ENCODE measurements around the gene GATA5.

Gene GATA5

DNA sequence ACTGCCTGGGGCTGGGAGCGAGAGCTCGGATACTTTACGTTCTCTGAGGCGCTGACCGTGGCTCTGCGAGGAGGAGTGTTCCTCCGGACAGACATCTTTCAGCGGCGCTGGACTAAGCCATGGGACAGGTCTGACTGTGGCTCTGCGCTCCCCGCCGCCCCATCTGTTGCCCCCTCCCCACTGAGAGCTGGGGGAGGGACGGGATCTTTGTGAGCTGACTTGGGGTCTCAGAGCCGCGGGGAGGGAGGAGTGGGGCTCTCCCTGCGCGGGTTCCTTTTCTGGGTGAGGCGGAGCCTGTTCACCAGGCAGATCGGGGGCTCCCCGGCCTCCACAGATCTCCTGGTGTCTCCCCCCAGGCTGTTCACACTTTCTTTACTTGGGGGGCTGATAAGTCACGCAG lies 11.3 kb upstream of the GATA5 start:
- no peak for FAIRE-seq

DNA sequence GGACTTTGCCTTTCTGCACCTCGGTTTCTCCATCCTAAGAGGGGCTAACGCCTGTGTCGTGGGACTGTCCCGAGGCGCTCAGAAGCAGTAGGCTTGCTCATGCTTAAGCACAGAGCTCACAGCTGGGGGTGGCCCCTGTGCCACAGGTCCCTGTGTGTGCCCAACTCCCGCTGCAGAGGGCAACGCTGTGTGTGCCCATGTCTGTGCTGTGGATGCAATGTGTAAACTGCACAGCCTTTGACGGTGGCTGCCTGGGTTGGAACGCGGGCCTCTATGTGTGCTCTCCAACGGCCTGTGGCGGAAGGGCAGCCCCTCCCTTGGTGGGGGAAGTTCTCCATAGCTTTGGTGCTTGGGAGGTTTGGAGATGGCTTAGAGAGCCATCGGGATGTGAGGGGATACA lies 10.7 kb upstream of the GATA5 start:
- FAIRE-seq = no peak

- FAIRE-seq = no peak
Observed at GRCh38 chr20:62485701-62486089, 9.9 kb upstream of the GATA5 start.

GRCh38 chr20:62485062-62485700 lies 9.4 kb upstream of the GATA5 start:
- no peak for FAIRE-seq

- FAIRE-seq = no peak
Observed at GRCh38 chr20:62484478-62484877, 8.7 kb upstream of the GATA5 start.

DNA sequence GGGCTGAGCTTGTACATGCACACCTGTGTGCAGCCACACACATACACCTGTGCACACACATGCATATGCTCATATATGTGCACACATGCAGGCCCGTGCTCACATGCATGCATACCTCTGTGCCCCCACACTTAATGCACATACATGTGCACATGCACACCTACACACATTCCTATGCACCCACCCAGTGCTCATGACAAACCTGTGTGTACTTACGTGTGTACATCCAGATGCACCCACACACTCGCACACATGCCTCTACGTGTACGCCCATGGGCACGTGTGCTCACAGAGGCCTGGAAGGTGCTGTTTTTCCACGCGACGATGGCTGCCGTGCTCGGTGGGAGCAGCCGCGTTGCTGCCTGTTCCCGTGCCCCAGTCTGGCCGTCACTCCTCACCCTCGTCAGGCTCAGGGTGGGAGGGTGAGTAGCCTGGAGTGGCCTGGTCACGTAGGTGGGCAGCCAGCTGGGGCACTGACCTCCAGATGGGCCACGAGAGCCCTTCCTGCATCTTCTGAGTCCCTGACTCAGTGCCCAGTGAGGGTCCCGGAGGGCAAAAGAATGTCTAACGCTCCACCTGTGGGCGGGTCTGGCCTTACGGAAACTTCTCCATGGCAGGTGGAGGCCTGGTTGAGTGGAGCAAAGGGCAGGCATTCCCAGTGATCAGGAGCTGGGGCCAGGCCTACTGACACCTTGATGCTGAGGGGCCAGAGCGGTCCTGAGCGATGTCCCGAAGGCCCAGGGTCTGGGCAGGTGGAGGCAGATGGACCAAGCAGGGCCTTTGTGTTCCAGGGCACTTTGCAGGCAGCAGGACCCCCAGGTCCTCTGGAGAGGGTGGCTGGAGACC lies 8.0 kb upstream of the GATA5 start:
- FAIRE-seq = no peak

DNA sequence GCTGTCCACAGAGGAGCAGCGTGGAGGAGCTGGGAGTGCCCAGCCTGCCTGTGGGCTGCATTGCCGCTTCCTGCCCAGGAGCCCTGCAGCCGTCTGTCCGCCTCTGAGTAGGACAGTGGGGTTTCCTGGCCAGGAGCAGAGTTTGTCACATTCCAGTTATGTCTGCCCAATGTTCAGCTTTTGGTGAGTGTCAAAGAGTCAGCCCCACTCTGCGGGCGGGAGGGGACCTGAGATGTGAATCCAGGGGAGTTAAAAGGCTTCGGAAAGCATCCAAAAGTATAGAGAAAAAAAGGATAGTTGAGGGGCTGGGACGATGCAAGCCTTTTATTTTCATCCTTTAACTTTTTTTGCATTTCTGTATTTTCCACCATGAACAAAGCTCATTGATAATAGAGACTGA lies 7.2 kb upstream of the GATA5 start:
- no peak for FAIRE-seq

- FAIRE-seq = no peak
Observed at GRCh38 chr20:62482146-62482809, 6.5 kb upstream of the GATA5 start.

DNA sequence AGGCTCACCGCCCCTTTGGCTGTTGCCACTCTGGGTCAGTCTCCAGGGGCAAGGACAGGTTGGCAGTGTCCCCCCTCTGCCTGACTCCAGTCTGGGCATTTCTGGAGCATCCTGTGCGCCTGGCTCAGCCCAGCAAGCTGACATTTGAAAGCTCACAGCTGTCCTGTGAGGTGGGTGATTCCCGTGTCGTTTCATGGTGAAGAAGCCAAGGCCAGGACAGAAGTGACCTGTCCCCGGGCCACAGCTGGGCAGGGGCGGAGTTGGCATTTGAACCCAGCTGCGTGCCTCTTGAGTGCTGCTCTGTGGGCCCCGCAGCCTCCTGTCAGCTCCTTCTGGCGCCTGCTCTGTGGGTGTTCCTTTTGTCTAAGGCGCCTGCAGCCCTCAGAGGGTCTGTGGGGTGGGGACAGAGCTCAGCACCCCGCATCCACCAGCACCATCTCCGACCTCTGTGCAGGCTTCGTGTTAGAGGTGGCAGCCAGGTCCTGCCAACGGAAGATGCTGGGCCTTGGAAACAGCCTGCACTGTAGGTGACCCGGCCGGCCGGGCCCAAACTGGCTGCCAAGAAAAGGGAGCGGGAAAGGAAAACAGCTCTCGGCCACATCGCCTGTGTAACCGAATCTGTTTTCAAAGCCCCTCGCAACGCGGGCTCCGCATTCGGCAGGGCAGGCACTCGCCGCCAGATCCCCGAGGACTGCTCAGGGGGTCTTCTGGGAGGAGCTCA lies 5.8 kb upstream of the GATA5 start:
- FAIRE-seq = no peak

- no peak for FAIRE-seq
Observed at GRCh38 chr20:62480318-62480717, 4.5 kb upstream of the GATA5 start.

GRCh38 chr20:62479656-62480055 lies 3.9 kb upstream of the GATA5 start:
- no peak for FAIRE-seq

DNA sequence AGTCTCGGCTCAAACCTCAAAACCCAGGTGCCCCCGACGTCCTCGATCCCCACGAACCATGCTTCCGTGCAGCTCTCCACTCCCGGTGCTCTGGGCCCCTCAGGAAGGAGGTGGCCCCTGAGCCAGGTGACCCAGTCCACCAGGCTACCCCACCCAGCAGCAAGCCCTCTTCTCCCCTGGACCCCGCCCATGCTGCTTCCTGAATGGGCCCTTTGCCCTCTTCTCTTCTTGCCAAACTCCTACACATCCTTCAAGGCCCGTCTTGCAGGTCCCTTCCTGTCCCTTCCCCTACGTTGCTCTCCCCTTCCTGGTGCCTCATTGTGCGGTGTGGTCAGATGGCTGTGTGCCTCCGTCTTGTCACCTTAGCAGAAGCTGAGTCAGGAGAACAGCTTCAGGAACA lies 3.4 kb upstream of the GATA5 start:
- FAIRE-seq = no peak

DNA sequence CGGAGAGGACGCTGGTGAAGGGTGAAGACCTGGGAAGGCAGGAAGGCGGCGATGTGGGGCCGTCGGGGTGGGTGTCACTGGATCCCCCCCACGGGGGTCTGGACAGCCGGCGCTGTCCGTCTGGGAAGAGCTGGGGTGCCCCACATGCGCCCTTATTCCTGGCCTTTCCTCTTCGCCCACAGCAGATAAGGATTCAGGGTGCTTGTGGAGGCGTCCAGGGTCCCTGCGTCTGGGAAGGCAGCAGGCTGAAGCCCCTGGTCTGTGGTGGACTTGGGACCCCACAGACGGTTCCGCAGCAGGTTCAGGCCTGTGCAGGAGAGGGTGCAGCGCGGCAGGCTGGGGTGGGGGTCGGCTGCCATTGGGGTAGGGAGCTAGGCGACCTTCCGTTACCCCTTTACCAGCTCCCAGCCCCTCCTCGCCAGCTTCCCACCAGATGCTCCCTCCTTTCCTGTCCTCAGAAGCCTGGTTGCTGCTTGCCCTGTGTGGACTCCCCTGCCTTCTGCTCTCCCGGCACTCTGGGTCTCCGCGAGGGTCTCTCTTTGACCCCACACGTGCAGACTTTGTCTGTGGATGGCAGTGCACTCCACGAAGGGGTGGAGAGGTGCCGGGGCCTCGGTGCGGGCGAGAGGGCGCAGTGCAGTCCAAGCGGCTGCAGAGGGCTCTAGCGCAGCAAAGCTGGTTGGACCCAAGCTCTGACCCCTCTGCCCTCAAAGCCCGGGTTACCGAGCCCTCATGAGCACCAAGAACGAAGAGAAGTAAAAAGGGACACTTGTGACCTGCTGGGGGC lies 2.1 kb upstream of the GATA5 start:
- no peak for FAIRE-seq

- FAIRE-seq = no peak
Observed at GRCh38 chr20:62476056-62476838, 452 bp upstream of the GATA5 start.

GRCh38 chr20:62475027-62475771 lies 596 bp downstream of the GATA5 start:
- FAIRE-seq = no peak

DNA sequence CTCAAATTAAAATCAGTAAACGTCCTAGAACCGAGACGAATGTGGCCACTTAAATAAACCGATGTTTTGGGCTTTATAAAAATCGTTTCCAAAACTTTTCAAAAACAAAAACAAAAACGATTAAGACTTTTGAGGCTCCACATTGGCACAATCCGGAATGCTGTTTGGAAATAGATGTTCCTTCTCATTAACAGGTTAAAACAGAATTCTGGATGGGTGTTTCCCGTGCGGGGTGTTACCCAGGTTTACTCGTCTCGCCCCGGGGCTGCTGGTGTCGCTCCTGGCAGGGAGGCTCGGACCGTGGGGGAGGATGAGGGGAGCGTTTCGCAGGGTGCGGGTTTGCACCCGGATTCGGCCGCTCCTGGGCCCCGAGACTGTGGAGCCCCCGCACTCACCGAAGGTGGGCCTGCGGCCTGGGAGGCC lies 1.2 kb downstream of the GATA5 start:
- FAIRE-seq = no peak

DNA sequence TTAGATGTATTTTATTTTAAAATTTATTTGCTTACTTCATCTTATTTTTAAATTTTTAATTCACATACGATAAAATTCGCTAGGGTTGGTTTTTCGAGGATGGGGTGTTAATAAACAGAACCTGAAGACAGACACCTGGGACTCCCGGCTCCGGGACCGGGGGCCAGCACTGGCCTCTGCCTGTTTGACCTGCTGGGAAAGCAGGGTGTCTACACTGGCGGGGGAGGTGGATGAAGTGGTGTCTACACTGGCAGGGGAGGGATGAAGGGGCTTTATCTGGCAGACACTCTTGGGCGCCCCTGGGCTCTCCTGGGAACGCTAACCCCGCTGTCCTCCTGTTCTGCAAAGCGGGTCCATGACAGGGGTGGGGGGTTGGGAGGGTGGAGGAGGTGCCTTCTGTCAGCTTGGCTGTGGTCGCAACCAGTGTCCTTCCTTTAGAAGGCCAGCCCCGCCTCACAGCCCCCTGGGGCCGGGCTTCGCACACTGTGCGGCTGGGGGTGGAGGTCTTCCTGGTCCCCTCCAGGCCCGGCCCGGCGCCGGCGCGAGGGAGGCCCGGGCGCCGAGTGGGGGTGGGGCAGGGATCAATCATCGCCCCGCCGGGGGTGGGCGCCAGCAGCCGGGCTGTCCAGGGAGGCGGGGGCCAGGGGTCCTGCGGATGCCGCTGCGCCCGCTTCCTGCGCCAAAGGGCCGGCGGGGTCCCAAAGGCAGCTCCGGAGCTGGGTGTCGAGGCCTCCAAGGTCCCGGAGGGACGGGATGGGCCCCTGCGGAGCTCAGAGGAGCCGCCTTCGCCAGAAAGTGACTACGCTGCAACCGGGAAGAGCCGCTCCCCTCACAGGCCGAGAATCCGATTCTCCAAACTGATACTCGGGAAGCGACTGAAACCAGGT lies 1.8 kb downstream of the GATA5 start:
- FAIRE-seq = no peak

DNA sequence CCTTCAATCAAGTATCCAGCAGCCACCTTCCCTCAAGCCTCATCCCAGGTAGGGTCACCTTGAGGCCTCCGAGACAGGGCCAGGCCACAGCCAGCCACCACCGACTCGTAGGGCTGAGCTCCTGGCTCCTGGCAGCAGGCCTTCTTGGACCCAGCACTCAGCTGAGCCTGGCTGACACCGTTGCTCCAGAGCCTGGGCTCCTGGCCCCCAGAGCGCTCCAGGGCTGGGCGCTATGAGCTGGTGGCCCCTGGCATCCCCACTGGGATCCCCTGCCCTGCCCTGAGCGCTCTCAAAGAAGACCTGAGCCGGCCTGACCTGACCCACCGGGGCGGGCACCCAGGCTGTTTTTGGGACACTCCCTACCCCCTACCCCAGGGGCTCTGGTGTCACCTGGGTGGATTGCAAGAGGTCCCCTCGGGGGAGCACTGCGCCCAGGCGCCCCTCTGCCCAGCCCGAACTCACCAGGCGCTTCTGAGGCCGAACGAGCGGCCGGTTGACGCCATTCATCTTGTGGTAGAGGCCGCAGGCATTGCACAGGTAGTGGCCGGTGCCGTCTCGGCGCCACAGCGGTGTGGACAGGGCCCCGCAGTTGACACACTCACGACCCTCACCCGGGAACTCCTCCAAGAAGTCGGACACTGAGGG lies 2.7 kb downstream of the GATA5 start:
- no peak for FAIRE-seq

Measured in TTC549 (cell line).